Measurements from ENCODE around the gene CRYBB1. TPM values are rescaled to one million over a fixed set of nuclear protein-coding genes. Genes with fewer than 3 reads are reported as not detected.

The CRYBB1 gene
- total RNA-seq (1 to 10 TPM in 1 of 2 donors, under 1 TPM in 1; 0.17 to 2.3 TPM), polyA plus RNA-seq (under 1 TPM in 1 of 2 donors, not detected in 1; 0.32 TPM)

DNA sequence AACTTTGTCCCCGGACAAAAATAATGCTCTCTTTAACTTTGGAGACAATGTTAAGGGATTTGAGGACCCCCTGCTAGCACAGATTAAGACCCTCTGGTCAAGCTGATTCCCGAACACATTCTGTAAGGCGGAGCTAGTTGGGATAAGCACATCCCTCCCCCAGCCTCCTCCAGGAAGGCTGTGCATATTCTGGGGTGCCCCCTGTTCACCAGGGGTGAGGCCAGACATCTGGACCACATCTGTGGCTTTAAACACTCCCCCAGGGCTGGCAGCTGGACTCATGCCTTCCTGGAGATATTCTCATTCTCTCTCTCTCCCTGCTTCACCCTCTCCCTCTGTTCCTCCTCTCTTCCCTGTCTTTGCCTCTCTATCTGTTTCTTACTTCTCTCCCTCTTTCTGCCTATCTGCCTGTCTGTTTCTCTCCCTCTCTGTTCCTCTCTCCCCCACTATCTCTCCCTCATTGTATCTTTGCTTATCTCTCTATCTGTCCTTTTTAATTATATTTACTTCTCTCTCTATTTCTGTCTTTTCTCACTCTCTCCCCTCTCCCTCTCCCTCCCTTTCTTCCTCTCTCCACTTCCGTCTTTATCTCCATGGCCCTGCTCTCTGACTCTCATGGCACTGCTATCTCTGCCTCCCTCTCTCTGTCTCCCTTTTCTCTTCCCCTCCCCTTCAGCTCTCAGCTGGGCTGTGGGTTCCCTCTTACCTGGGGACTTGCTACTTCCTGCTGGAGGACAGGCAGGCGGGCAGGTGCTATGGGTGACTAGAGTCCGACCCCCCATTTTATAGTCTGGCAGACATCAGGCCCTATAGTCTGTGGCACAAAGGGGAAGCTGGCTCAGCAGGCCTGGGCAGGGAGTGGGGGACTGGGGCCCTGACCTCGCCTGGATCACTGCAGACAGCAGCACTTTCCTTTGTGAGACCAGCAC is at the start of gene CRYBB1:
TSS of gene CRYBB1 (minus strand) at position 757 of the 929 bp plus-strand sequence. CDS start 1,708 bp downstream, outside the sequence.
- Histone ChIP-seq H3K27me3 (ENCODE audit: control insufficient read depth in 4 of 4, insufficient read depth in 4 of 4, low read length in 3 of 4) (no peaks in the 10 kb centered on the region), H3K36me3 (ENCODE audit: control insufficient read depth in 4 of 4, insufficient read depth in 3 of 4, low read depth in 1 of 4, low read length in 3 of 4) (no peaks in the 10 kb centered on the region), H3K9me3 (ENCODE audit: control insufficient read depth in 4 of 4, low read length in 3 of 4) (no peaks in the 10 kb centered on the region), H3K27ac (ENCODE audit: low read depth in 1 of 2, low read length in 2 of 2) (no peak within 1 kb of the TSS), H3K4me3 (ENCODE audit: low read depth in 1 of 3, low read length in 3 of 3) (no peak within 1 kb of the TSS), H3K4me1 (ENCODE audit: control insufficient read depth in 4 of 4, insufficient read depth in 4 of 4, low read length in 3 of 4) (no peaks in the 10 kb centered on the region), H3K9ac (ENCODE audit: low read depth in 1 of 2, low read length in 2 of 2) (no peak within 1 kb of the TSS)
- 76% methylated on average over 7 of the region's 7 CpGs for WGBS
- TF ChIP-seq RXRA (IDR thresholded peaks at IDR 0.05): no peak
- TF ChIP-seq, protein P1, sequence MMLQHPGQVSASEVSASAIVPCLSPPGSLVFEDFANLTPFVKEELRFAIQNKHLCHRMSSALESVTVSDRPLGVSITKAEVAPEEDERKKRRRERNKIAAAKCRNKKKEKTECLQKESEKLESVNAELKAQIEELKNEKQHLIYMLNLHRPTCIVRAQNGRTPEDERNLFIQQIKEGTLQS (IDR thresholded peaks at IDR 0.05): no peak
- TF ChIP-seq, protein P2, sequence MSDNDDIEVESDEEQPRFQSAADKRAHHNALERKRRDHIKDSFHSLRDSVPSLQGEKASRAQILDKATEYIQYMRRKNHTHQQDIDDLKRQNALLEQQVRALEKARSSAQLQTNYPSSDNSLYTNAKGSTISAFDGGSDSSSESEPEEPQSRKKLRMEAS (IDR thresholded peaks at IDR 0.05): no peak
- no peak for TF ChIP-seq RAD21 (IDR thresholded peaks at IDR 0.05)
- TF ChIP-seq SP1 (IDR thresholded peaks at IDR 0.05): no peak
- TF ChIP-seq NR2F2 (IDR thresholded peaks at IDR 0.05): no peak
- TF ChIP-seq YY1 (IDR thresholded peaks at IDR 0.05): no peak
- TF ChIP-seq, protein P3, sequence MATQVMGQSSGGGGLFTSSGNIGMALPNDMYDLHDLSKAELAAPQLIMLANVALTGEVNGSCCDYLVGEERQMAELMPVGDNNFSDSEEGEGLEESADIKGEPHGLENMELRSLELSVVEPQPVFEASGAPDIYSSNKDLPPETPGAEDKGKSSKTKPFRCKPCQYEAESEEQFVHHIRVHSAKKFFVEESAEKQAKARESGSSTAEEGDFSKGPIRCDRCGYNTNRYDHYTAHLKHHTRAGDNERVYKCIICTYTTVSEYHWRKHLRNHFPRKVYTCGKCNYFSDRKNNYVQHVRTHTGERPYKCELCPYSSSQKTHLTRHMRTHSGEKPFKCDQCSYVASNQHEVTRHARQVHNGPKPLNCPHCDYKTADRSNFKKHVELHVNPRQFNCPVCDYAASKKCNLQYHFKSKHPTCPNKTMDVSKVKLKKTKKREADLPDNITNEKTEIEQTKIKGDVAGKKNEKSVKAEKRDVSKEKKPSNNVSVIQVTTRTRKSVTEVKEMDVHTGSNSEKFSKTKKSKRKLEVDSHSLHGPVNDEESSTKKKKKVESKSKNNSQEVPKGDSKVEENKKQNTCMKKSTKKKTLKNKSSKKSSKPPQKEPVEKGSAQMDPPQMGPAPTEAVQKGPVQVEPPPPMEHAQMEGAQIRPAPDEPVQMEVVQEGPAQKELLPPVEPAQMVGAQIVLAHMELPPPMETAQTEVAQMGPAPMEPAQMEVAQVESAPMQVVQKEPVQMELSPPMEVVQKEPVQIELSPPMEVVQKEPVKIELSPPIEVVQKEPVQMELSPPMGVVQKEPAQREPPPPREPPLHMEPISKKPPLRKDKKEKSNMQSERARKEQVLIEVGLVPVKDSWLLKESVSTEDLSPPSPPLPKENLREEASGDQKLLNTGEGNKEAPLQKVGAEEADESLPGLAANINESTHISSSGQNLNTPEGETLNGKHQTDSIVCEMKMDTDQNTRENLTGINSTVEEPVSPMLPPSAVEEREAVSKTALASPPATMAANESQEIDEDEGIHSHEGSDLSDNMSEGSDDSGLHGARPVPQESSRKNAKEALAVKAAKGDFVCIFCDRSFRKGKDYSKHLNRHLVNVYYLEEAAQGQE (IDR thresholded peaks at IDR 0.05): no peak
- no peak for TF ChIP-seq HNF4A (conservative IDR thresholded peaks at IDR 0.05)
- TF ChIP-seq, protein P4, sequence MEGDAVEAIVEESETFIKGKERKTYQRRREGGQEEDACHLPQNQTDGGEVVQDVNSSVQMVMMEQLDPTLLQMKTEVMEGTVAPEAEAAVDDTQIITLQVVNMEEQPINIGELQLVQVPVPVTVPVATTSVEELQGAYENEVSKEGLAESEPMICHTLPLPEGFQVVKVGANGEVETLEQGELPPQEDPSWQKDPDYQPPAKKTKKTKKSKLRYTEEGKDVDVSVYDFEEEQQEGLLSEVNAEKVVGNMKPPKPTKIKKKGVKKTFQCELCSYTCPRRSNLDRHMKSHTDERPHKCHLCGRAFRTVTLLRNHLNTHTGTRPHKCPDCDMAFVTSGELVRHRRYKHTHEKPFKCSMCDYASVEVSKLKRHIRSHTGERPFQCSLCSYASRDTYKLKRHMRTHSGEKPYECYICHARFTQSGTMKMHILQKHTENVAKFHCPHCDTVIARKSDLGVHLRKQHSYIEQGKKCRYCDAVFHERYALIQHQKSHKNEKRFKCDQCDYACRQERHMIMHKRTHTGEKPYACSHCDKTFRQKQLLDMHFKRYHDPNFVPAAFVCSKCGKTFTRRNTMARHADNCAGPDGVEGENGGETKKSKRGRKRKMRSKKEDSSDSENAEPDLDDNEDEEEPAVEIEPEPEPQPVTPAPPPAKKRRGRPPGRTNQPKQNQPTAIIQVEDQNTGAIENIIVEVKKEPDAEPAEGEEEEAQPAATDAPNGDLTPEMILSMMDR (IDR thresholded peaks at IDR 0.05; ENCODE audit: low read depth, low read length, missing input control): no peak
- no peak for TF ChIP-seq FOXA1 (IDR thresholded peaks at IDR 0.05)
- no peak for TF ChIP-seq GABPA (IDR thresholded peaks at IDR 0.05 in 1 of 2, conservative IDR thresholded peaks at IDR 0.05 in 1 of 2)
- DNase-seq (ENCODE audit: low spot score): peak; percentile 53

DNA sequence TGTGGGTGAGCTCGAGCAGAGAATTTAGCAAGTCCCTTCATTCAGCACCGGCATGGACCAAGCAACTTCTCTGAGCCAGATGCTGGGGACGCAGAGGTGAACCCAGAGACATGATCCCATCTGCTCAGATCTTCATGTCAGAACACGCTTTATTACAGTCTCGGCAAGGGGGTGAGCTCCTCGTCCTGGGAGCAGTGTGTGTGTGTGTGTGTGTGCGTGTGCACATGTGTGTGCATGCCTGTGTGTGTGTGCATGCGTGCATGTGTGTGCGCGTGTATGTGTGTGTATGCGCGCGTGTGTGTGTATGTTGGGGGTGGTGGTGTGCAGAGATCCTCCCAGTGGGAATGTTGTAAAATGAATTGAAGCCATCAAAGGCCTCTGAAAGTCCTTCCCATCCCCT is 49.3 kb upstream of the CRYBB1 start:
- H3K4me3 ChIP-seq (ENCODE audit: low read depth in 1 of 3, low read length in 3 of 3): no peak overlapping the region
- H3K27ac ChIP-seq (ENCODE audit: low read depth in 1 of 2, low read length in 2 of 2): no peak overlapping the region
- H3K9ac ChIP-seq (ENCODE audit: low read depth in 1 of 2, low read length in 2 of 2): no peak overlapping the region
- no peak for DNase-seq (ENCODE audit: low spot score)
- peaks cover 0 to under 1% (median 0%) of the 10 kb centered on the region in 4 donors for H3K27me3 ChIP-seq (ENCODE audit: control insufficient read depth in 4 of 4, insufficient read depth in 4 of 4, low read length in 3 of 4)
- no peaks in the 10 kb centered on the region for H3K9me3 ChIP-seq (ENCODE audit: control insufficient read depth in 4 of 4, low read length in 3 of 4)
- H3K36me3 ChIP-seq (ENCODE audit: control insufficient read depth in 4 of 4, insufficient read depth in 3 of 4, low read depth in 1 of 4, low read length in 3 of 4): no peaks in the 10 kb centered on the region
- peaks cover 0 to 1% (median under 1%) of the 10 kb centered on the region in 4 donors for H3K4me1 ChIP-seq (ENCODE audit: control insufficient read depth in 4 of 4, insufficient read depth in 4 of 4, low read length in 3 of 4)
- WGBS: 84% methylated on average over 13 of the region's 13 CpGs
- TF ChIP-seq SP1 (IDR thresholded peaks at IDR 0.05): no peak
- TF ChIP-seq HNF4A (conservative IDR thresholded peaks at IDR 0.05): no peak
- TF ChIP-seq HNF4G (IDR thresholded peaks at IDR 0.05): no peak
- no peak for TF ChIP-seq FOXA2 (IDR thresholded peaks at IDR 0.05)
- TF ChIP-seq, protein P1 (IDR thresholded peaks at IDR 0.05): no peak

Data from liver (tissue), 9 donors.